Measurements from ENCODE around the gene DSC3.

The DSC3 gene

DNA sequence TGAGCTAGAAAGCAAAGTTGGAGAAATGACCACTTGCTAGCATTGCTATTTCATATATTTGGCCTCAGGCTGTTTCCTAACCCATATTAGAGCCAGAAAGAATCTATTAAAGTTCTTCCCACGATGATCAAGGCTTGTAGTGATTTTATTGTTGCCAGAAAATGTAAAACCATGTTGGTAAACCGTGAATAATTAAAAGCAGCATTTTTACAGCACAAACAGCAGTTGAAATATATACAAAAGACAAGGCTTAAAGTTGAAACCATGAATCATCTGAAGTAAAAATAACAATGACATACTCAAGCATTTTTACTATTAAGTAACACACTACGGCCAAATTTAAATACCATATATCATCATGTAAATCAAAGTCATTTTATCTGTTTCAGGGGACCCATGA is 27.7 kb upstream of the DSC3 start:
- Histone ChIP-seq H4K5ac (ENCODE audit: low read length) (no peak overlapping the region), H3K56ac (ENCODE audit: low read length) (no peak overlapping the region), H3K79me2 (ENCODE audit: control insufficient read depth, insufficient read depth, low read length) (no peaks in the 10 kb centered on the region), H3K79me1 (ENCODE audit: low read length) (no peaks in the 10 kb centered on the region), H3K4me2 (ENCODE audit: low read length) (no peak overlapping the region), H3K36me3 (ENCODE audit: control insufficient read depth, insufficient read depth, low read length) (peaks cover 1% of the 10 kb centered on the region), H2AK5ac (ENCODE audit: low read length) (no peak overlapping the region), H3K4me3 (ENCODE audit: low read length) (no peak overlapping the region), H4K8ac (ENCODE audit: low read depth, low read length) (no peak overlapping the region), H3K18ac (ENCODE audit: low read length) (no peak overlapping the region), H3K23ac (ENCODE audit: low read length) (no peak overlapping the region), H2BK15ac (replicated peaks; ENCODE audit: low read depth) (no peak overlapping the region), H2BK5ac (ENCODE audit: low read length) (no peak overlapping the region), H3K4me1 (ENCODE audit: control insufficient read depth, low read depth, low read length) (no peaks in the 10 kb centered on the region), H3K27me3 (ENCODE audit: insufficient read depth, low read length, poor library complexity) (no peaks in the 10 kb centered on the region), H2BK120ac (ENCODE audit: low read depth, low read length) (no peak overlapping the region), H3K9ac (ENCODE audit: low read length) (no peak overlapping the region), H3K27ac (ENCODE audit: low read depth, low read length) (no peak overlapping the region), H3K4ac (ENCODE audit: low read depth, low read length) (no peak overlapping the region)
- WGBS (ENCODE audit: extremely low coverage, insufficient coverage, low lambda C conversion rate) = no CpG with 5 or more reads among the region's 3 CpGs
- DNase-seq = no peak

DNA sequence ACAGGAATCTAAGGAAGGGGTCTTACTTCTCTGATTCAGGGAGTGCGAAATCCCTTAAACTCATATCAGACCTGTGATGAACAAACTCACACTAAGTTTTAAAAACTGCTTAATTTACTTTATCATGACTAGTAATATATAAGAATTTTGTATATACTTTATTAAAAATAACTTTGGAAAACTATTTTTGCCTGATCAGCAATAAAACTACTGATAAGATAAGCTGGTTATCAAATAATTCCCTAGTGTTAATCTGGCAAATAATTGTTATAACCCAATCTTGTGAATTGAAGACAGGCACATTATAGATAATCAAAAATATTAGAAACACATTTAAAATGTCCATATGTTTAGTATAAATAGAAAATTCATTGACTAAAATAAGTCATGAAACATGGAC is 23.7 kb upstream of the DSC3 start:
- Histone ChIP-seq H3K18ac (ENCODE audit: low read length) (no peak overlapping the region), H3K27ac (ENCODE audit: low read depth, low read length) (no peak overlapping the region), H2BK120ac (ENCODE audit: low read depth, low read length) (no peak overlapping the region), H2AK5ac (ENCODE audit: low read length) (no peak overlapping the region), H3K23ac (ENCODE audit: low read length) (no peak overlapping the region), H3K4me1 (ENCODE audit: control insufficient read depth, low read depth, low read length) (no peaks in the 10 kb centered on the region), H3K79me1 (ENCODE audit: low read length) (no peaks in the 10 kb centered on the region), H4K8ac (ENCODE audit: low read depth, low read length) (no peak overlapping the region), H3K4me3 (ENCODE audit: low read length) (no peak overlapping the region), H2BK5ac (ENCODE audit: low read length) (no peak overlapping the region), H3K4ac (ENCODE audit: low read depth, low read length) (no peak overlapping the region), H3K27me3 (ENCODE audit: insufficient read depth, low read length, poor library complexity) (no peaks in the 10 kb centered on the region), H3K9ac (ENCODE audit: low read length) (no peak overlapping the region), H3K79me2 (ENCODE audit: control insufficient read depth, insufficient read depth, low read length) (no peaks in the 10 kb centered on the region), H3K36me3 (ENCODE audit: control insufficient read depth, insufficient read depth, low read length) (peaks cover 1% of the 10 kb centered on the region), H4K5ac (ENCODE audit: low read length) (no peak overlapping the region), H3K4me2 (ENCODE audit: low read length) (no peak overlapping the region), H2BK15ac (replicated peaks; ENCODE audit: low read depth) (no peak overlapping the region), H3K56ac (ENCODE audit: low read length) (no peak overlapping the region)
- no peak for DNase-seq
- no CpG with 5 or more reads among the region's 1 CpG for WGBS (ENCODE audit: extremely low coverage, insufficient coverage, low lambda C conversion rate)

DNA sequence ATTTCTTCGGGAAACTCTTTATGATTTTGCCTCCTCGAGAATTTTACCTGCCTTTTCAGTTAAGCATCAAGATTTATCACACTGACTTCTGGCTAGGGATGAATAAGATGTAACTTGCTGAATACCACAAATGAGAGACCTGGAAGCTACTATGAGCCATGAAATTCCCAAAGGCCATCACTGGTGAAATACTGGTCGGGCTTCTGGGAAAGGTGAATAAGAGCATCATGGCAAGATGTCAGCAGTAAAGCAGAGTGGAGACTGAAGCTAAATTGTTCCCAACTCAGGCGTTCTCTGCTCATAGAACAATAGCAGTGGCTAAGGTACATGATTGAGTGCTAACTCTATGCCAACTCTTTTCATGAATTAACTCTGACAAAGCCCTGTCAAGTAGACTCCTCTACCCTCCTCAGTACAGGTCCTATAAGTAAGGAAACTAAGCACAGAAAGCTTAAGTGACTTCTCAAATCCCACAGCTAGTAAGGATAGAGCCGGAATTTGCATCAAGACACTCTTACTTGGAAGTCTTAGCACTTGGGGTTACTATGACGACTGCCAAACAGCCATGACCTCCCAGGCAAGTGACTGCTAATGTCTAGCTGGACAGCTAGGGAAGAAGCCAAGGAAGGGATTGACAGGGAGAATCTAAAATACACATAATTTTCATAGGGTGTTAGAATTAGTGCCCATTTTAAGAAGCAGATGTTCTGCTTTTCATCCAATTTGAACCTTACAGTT is 22.7 kb upstream of the DSC3 start:
- H3K79me2 ChIP-seq (ENCODE audit: control insufficient read depth, insufficient read depth, low read length) = no peaks in the 10 kb centered on the region
- no peak overlapping the region for H2BK5ac ChIP-seq (ENCODE audit: low read length)
- no peaks in the 10 kb centered on the region for H3K4me1 ChIP-seq (ENCODE audit: control insufficient read depth, low read depth, low read length)
- no peak overlapping the region for H3K4me3 ChIP-seq (ENCODE audit: low read length)
- no peaks in the 10 kb centered on the region for H3K79me1 ChIP-seq (ENCODE audit: low read length)
- no CpG with 5 or more reads among the region's 6 CpGs for WGBS (ENCODE audit: extremely low coverage, insufficient coverage, low lambda C conversion rate)
- no peak overlapping the region for H3K27ac ChIP-seq (ENCODE audit: low read depth, low read length)
- H4K8ac ChIP-seq (ENCODE audit: low read depth, low read length) = no peak overlapping the region
- H2BK120ac ChIP-seq (ENCODE audit: low read depth, low read length) = no peak overlapping the region
- H2BK15ac ChIP-seq (replicated peaks; ENCODE audit: low read depth) = no peak overlapping the region
- H3K23ac ChIP-seq (ENCODE audit: low read length) = no peak overlapping the region
- H3K4ac ChIP-seq (ENCODE audit: low read depth, low read length) = no peak overlapping the region
- no peak overlapping the region for H3K4me2 ChIP-seq (ENCODE audit: low read length)
- no peak overlapping the region for H2AK5ac ChIP-seq (ENCODE audit: low read length)
- peak; percentile 78 for DNase-seq
- no peak overlapping the region for H3K9ac ChIP-seq (ENCODE audit: low read length)
- H4K5ac ChIP-seq (ENCODE audit: low read length) = no peak overlapping the region
- H3K56ac ChIP-seq (ENCODE audit: low read length) = no peak overlapping the region
- no peak overlapping the region for H3K18ac ChIP-seq (ENCODE audit: low read length)
- peaks cover 1% of the 10 kb centered on the region for H3K36me3 ChIP-seq (ENCODE audit: control insufficient read depth, insufficient read depth, low read length)
- no peaks in the 10 kb centered on the region for H3K27me3 ChIP-seq (ENCODE audit: insufficient read depth, low read length, poor library complexity)

DNA sequence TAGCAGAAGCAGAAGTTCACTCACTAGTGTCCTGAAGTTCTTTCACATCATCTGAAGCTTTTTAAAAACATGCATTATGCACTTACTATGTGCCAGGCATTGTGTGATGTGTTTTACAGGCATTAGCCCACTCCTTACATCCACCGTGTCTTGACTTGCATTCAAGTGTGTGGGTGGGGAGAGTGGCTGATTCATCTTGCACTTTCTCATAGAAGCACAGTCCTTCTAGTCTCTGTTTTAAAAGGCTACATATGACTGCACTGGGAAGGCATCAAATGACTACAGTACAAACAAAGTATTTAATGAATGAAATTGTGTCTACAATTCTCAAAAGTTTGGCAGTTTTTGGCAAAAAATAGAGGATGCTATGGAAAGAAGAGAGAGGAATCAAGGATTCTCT is 21.6 kb upstream of the DSC3 start:
- Histone ChIP-seq H2AK5ac (ENCODE audit: low read length) (no peak overlapping the region), H3K56ac (ENCODE audit: low read length) (no peak overlapping the region), H2BK5ac (ENCODE audit: low read length) (no peak overlapping the region), H2BK120ac (ENCODE audit: low read depth, low read length) (no peak overlapping the region), H3K4me1 (ENCODE audit: control insufficient read depth, low read depth, low read length) (no peaks in the 10 kb centered on the region), H3K79me2 (ENCODE audit: control insufficient read depth, insufficient read depth, low read length) (no peaks in the 10 kb centered on the region), H3K79me1 (ENCODE audit: low read length) (no peaks in the 10 kb centered on the region), H4K8ac (ENCODE audit: low read depth, low read length) (no peak overlapping the region), H3K23ac (ENCODE audit: low read length) (no peak overlapping the region), H3K9ac (ENCODE audit: low read length) (no peak overlapping the region), H3K4ac (ENCODE audit: low read depth, low read length) (no peak overlapping the region), H3K27me3 (ENCODE audit: insufficient read depth, low read length, poor library complexity) (no peaks in the 10 kb centered on the region), H2BK15ac (replicated peaks; ENCODE audit: low read depth) (no peak overlapping the region), H3K27ac (ENCODE audit: low read depth, low read length) (no peak overlapping the region), H4K5ac (ENCODE audit: low read length) (no peak overlapping the region), H3K18ac (ENCODE audit: low read length) (no peak overlapping the region), H3K36me3 (ENCODE audit: control insufficient read depth, insufficient read depth, low read length) (peaks cover 1% of the 10 kb centered on the region), H3K4me2 (ENCODE audit: low read length) (no peak overlapping the region), H3K4me3 (ENCODE audit: low read length) (no peak overlapping the region)
- no CpG with 5 or more reads among the region's 1 CpG for WGBS (ENCODE audit: extremely low coverage, insufficient coverage, low lambda C conversion rate)
- DNase-seq = no peak

GRCh38 chr18:31061945-31062344 is 19.4 kb upstream of the DSC3 start:
- H3K4me3 ChIP-seq (ENCODE audit: low read length) = no peak overlapping the region
- no peak overlapping the region for H2BK15ac ChIP-seq (replicated peaks; ENCODE audit: low read depth)
- H2AK5ac ChIP-seq (ENCODE audit: low read length) = no peak overlapping the region
- no peaks in the 10 kb centered on the region for H3K4me1 ChIP-seq (ENCODE audit: control insufficient read depth, low read depth, low read length)
- no peaks in the 10 kb centered on the region for H3K79me2 ChIP-seq (ENCODE audit: control insufficient read depth, insufficient read depth, low read length)
- H3K36me3 ChIP-seq (ENCODE audit: control insufficient read depth, insufficient read depth, low read length) = no peaks in the 10 kb centered on the region
- no CpG with 5 or more reads among the region's 4 CpGs for WGBS (ENCODE audit: extremely low coverage, insufficient coverage, low lambda C conversion rate)
- no peak overlapping the region for H3K4ac ChIP-seq (ENCODE audit: low read depth, low read length)
- H4K8ac ChIP-seq (ENCODE audit: low read depth, low read length) = no peak overlapping the region
- no peak overlapping the region for H4K5ac ChIP-seq (ENCODE audit: low read length)
- no peaks in the 10 kb centered on the region for H3K27me3 ChIP-seq (ENCODE audit: insufficient read depth, low read length, poor library complexity)
- no peak overlapping the region for H3K23ac ChIP-seq (ENCODE audit: low read length)
- H3K27ac ChIP-seq (ENCODE audit: low read depth, low read length) = no peak overlapping the region
- no peaks in the 10 kb centered on the region for H3K79me1 ChIP-seq (ENCODE audit: low read length)
- no peak overlapping the region for H3K18ac ChIP-seq (ENCODE audit: low read length)
- DNase-seq = peak; percentile 18
- no peak overlapping the region for H3K4me2 ChIP-seq (ENCODE audit: low read length)
- H2BK5ac ChIP-seq (ENCODE audit: low read length) = no peak overlapping the region
- H3K9ac ChIP-seq (ENCODE audit: low read length) = no peak overlapping the region
- no peak overlapping the region for H3K56ac ChIP-seq (ENCODE audit: low read length)
- H2BK120ac ChIP-seq (ENCODE audit: low read depth, low read length) = no peak overlapping the region

GRCh38 chr18:31058897-31059296 is 16.4 kb upstream of the DSC3 start:
- WGBS (ENCODE audit: extremely low coverage, insufficient coverage, low lambda C conversion rate) = no CpG with 5 or more reads among the region's 3 CpGs
- Histone ChIP-seq H2BK15ac (replicated peaks; ENCODE audit: low read depth) (no peak overlapping the region), H2BK120ac (ENCODE audit: low read depth, low read length) (no peak overlapping the region), H3K79me2 (ENCODE audit: control insufficient read depth, insufficient read depth, low read length) (no peaks in the 10 kb centered on the region), H2BK5ac (ENCODE audit: low read length) (no peak overlapping the region), H3K4ac (ENCODE audit: low read depth, low read length) (no peak overlapping the region), H4K5ac (ENCODE audit: low read length) (no peak overlapping the region), H3K36me3 (ENCODE audit: control insufficient read depth, insufficient read depth, low read length) (no peaks in the 10 kb centered on the region), H2AK5ac (ENCODE audit: low read length) (no peak overlapping the region), H3K18ac (ENCODE audit: low read length) (no peak overlapping the region), H3K56ac (ENCODE audit: low read length) (no peak overlapping the region), H3K4me3 (ENCODE audit: low read length) (no peak overlapping the region), H4K8ac (ENCODE audit: low read depth, low read length) (no peak overlapping the region), H3K23ac (ENCODE audit: low read length) (no peak overlapping the region), H3K27ac (ENCODE audit: low read depth, low read length) (no peak overlapping the region), H3K27me3 (ENCODE audit: insufficient read depth, low read length, poor library complexity) (no peaks in the 10 kb centered on the region), H3K79me1 (ENCODE audit: low read length) (no peaks in the 10 kb centered on the region), H3K4me2 (ENCODE audit: low read length) (no peak overlapping the region), H3K4me1 (ENCODE audit: control insufficient read depth, low read depth, low read length) (no peaks in the 10 kb centered on the region), H3K9ac (ENCODE audit: low read length) (no peak overlapping the region)
- no peak for DNase-seq
